GM15510 (cell line): Measurements from ENCODE around the gene WNT3A.

Experiments
- POLR2A ChIP-seq: IDR thresholded peaks from 3 replicates; pipeline ENCODE4 v1.6.1; 2011; ENCODE audit warnings: borderline replicate concordance; ENCODE audit not compliant: insufficient read length; ENCODE audit errors: extremely low read depth

The WNT3A gene

DNA sequence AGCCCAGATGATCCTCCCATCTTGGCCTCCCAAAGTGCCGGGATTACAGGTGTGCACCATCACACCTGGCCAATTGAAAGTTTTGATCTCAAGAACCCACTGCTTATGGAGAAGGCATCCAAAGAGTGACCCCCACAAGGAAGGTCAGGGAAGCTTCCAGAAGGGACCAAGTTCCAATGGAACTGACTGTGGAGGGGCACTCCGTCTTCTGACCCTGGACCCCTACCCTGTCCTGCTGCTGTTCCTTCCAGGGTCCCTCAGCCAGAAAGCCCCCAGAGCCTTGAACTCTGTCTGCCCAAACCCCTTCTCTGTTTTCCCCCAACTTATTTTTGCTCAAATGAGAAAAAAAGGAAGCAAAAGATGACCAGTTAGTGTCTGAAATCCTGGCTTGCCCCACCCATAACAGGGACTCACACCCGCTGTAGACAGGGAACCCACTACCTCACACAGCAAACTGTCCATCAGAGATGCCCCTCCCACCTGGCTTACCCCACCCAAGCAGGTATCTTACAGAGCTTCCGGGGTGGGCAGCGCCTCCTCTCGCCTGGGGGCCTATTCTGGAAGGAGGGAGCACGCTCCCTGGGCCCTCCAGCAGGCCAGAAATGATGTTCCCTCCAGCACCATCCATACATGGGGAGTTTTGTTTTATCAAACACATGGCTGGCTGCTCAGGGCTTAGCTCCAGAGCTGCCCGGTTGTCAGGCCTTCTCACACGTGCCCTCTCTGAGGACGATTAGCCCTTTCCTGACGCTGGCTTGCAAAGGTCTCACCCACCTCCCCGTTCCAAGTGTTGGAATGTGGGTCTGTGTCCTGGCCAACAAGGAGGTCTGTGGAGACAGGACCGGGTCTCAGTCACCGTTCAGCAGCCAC is 3.1 kb upstream of the WNT3A start:
- TF ChIP-seq POLR2A: no peak

DNA sequence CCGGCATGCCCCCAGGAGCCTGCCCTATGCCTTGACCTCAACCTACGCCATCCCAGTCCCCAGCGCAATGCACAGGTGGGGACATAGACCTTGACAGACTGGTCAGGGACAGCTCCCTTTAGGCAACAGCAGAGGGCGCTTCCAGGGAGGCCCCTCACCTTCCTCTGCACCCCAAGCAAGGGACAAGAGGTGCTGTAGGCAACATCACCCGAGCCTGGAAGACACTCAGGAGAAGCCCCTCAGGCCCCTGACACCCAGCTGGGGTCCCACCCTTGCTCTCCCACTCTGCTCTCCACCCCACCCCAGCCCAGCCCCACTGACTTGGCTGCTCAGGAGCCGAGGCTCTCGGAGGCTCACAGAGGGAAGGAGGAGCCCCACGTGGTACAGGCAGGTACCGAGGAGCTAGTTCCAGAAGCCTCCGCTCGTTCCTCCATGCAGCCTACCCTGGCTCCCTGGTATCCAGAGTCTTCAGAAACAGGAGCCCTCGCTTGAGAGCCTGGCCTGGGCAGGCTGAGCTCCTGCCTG is 2.4 kb upstream of the WNT3A start:
- TF ChIP-seq POLR2A: no peak

DNA sequence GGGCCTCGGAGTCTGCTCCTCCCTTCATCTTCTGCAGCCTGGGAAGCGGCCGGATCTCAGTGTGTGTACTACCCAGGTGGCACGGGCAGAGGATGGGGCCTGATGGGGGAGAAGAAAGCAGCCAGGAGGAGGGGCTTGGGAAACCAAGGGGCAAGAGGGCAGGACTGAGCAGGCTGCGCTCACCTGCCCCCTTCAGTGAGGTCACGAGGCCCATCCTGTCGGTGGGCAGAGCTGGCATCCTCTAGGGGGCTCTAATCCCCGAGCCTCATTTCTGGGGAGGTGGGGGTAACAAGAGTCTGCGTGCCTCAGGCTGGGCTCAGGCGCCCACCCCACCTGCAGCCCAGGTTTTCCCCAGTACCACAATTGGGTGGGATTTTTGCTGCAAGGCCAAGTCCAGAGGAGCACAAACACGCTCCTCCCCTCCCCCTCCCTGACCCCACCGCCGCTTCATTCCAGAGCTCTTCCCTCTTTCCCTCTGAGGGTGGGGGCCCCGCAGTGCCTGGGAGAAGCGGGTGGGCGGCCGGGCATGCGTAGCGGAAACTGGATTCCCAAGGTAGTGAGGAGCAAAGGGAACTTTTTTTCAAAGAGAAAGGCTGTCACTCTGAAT is 1.8 kb upstream of the WNT3A start:
- no peak for TF ChIP-seq POLR2A

DNA sequence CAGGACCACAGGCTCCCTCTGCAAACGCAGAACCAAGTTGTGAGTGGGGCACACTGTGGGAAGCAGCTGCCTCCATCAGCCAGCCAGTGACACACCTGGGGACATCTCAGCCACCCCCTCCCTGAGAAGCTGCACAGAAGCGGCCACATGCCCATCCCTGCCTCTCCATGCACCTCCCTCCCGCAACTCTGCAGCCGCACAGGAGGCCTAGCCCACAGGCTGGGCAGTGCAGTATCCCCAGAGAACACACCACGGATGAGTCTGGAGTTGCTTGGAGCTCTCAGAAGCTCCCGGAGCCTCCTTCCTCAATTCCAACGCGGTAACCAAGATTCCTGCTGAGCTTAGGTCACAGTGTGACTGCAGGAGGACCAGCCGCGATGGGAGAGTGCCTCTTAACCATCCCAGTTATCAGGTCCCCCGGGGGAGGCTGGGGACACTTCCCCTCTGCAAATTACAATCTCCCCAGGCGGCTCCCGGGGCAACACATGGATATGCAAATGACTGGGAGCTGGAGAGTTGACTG is 1.2 kb upstream of the WNT3A start:
- no peak for TF ChIP-seq POLR2A

DNA sequence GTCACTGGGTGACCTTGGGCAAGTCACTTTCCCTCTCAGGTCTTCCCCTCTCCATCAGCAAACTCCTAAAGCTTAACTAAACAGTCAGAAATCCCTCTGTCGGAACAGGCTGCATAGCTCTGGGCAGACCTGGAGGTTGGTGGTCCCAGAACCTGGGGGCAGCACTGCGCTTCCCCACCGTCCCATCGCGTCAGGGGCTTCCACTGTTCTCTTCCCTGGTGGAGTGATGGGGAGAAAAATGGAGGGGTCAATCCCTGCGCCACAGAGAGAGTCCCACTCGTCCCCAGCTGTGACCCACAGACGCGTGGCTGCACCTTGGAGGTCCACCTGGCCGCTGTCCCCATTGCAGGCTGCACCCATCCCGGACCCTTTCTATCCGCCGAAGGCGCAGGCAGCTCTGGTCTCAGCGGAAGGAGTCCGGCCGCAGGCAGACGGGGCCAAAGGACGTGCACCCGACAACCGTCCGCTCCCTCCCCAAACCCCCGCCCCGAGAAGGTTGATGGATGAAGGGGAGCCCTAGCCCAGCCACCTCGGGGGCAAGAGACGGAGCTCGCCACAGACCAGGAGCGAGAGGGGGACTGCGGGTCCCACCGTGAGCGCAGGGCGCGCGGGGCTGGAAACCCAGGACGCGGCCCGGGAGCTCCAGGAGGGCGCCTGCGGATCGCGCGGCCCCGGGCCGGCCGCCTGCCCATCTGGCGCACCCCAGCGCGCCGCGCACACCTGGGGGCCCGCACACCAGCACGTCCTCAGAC is 588 bp upstream of the WNT3A start:
- no peak for TF ChIP-seq POLR2A

DNA sequence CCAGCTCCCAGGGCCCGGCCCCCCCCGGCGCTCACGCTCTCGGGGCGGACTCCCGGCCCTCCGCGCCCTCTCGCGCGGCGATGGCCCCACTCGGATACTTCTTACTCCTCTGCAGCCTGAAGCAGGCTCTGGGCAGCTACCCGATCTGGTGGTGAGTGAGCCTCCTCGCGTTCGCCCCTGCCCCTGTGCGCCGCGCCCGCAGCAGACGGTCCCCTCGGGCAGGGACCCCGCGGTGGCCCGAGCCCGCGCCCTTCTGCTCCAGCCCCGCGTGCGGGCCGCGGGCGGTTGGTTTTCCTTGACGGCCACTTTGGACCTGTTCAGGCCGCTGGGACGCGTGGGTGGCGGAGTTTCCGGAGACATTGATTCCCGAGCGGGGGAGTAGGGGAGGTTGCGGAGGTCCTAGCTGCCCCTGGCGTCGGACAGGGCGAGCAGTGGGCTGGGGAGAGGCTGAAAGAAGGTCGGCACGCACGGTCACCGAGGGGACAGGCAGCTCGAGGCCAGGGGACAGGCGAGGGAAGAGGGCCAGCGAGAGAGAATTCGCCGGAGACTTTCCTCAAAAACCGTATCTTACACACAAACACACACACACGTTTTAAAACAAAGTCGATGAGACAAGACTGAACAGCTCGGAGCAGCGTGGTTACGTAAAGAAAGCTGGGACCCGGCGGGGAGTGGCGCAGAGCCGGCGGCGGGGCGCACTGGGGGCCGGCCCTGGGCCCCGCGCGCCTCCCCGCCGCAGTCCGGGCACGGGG is 427 bp downstream of the WNT3A start:
- no peak for TF ChIP-seq POLR2A

DNA sequence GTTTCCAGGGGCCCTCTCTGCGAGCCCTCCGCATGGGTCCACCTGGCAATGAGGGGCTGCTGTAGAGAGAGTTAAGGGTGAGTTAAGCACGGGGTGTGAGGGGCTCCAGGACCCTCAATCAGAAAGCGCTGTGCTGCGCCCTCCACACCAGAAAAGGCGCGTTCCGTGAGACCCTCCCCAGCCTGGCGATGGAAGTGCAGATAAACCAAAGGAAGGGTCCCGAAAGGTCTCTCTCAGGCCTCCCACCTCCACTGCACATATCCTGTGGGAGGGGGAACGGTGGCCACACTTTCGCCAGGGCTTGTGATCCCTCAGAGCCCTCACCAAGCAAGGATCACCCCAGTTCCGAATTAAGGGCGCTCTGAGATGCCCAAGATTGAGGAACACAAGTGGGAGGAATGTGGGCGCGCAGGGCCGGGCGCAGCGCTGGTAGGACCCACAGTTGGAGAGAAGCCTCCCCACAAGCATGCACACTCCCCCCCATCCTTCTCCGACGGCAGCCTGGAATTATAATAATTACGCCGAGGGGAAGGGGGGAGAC is 1.1 kb downstream of the WNT3A start:
- no peak for TF ChIP-seq POLR2A

DNA sequence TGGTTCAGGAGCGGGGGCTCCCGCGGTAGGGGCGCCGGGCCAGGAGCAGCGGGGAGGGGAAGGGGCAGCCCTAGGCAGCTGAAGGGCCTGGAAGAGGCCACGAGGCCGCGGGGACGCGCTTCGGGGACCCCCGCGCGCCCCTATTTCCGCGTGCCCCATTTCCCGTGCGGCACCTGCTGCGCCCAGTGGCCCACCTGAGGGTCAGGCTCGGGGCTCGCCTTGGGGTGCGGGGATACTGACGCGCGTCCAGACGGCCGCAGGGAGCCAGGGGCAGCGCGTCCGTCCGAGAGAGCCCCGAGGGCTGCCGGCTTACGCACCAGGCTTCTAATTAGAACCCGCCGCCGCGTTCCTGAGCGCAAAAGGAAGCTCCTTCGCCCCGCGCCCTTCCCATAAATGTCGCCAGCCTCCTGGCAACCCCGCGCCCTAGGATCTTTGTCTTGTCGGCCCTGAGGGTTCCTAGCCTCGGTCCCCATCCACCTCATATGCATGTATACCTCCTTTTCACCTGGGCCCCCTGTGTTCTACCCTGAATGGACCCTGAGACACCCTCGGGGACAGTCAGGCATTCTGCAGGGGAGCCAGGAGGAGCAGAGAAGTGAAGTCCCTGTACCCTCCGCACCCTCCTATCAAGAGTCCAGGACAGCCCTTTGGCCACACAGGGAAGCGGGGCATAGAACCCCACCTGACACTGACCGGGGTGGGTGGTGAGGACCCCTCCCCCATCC is 1.8 kb downstream of the WNT3A start:
- no peak for TF ChIP-seq POLR2A

DNA sequence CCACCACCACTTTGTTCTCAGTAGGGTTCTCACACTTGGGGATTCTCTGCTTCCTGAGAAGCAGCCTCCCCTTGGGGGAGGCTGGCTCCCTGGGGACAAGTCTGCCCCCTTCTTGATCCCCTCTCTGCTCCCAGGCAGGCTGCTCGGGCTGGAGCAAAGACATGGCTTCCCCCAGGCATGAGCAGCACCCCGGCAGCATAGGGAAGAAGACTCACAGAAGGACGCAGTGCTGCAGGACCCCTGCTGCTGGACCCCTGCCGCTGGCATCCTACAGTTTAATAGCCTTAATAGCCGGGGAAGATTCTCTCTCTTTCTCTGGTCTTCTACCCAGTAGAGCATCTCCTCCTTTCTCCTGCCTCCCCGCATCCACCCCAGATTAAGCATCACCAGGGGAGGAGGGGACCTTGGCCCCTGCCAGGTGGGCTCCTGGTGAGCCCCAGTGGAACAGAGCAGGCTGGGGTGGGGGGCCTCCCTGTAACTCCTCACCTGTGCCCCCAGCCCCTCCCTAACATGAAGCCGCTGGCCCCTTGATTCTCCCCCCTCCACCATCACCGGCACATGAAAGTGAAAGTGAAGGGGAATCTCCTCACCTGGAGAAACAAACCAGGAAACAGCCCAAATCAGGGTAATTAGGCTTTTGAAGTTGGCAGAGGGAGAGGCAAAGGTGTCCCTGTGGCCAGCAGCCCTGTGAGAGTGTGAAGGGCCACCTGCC is 2.5 kb downstream of the WNT3A start:
- TF ChIP-seq POLR2A: no peak

DNA sequence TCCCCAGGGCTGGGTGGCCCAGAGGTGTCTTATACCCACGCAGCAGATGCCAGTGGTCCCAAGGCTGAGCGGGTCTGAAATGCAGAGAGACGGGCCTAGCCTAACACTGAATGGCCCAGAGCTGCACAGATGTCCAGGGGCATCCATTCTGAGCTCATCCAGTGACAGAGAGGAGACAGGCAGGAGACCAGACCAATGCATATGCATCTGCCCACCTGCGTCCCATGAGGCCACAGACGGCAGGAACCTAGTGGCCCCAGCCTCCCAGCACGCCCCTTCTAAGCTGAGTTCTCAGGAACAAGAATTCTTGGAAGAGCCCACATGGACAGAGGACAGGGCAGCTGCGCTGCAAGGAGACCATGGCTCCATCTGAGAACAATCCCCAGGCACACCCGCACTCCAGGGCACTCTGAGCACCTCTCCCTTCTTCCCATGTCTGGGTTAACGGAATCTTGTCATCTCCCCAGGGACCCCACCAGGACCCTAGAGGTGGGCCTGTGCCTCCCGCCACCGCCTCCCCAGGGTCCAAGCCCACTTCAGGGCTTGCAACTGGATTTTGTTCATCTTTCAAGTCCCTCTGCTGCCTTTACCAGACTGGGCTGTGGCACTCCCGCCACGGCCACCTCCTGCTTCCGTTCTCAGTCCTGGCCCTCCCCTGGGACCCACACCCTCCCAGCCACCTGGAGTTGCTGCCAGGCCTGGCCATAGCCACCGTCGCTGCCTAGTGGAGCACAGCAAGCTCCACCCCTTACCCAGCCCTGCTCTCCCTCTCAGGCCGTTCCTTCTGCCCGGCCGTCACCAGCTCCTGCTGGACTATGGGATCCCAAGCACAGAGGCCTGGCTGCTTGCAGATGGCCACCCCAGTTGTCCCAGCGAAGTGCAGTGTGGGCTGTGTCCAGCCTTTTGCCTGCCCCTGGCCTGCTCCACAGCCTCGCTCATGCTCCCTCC is 3.3 kb downstream of the WNT3A start:
- no peak for TF ChIP-seq POLR2A

DNA sequence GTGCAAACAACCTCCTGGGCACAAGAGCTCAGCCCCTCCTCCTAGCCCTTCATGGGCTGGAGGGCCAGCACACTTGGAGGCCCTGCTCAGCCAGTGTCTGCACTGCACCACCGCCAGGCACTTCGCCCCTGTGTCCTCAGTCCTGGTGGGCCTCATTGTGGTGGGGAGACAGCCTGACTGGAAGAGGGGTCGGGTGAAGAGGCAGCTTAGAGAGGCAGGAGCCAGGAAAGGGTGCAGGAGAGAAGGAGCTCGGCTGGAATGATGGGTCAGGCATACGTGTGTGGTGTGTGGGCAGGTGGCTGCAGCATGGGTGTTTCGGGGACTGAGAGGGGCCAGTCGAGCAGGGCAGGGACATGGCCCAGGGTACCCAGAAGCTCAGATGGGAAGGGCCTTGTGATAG is 4.1 kb downstream of the WNT3A start:
- no peak for TF ChIP-seq POLR2A
